ENCODE measurements around the gene KNSTRN.

GRCh38 chr15:40366457-40367370 is 15.8 kb upstream of the KNSTRN start:
- no peak for TF ChIP-seq POLR2A (IDR thresholded peaks at IDR 0.05)
- TF ChIP-seq, protein P1, sequence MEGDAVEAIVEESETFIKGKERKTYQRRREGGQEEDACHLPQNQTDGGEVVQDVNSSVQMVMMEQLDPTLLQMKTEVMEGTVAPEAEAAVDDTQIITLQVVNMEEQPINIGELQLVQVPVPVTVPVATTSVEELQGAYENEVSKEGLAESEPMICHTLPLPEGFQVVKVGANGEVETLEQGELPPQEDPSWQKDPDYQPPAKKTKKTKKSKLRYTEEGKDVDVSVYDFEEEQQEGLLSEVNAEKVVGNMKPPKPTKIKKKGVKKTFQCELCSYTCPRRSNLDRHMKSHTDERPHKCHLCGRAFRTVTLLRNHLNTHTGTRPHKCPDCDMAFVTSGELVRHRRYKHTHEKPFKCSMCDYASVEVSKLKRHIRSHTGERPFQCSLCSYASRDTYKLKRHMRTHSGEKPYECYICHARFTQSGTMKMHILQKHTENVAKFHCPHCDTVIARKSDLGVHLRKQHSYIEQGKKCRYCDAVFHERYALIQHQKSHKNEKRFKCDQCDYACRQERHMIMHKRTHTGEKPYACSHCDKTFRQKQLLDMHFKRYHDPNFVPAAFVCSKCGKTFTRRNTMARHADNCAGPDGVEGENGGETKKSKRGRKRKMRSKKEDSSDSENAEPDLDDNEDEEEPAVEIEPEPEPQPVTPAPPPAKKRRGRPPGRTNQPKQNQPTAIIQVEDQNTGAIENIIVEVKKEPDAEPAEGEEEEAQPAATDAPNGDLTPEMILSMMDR (IDR thresholded peaks at IDR 0.05) = no peak
- TF ChIP-seq EP300 (IDR thresholded peaks at IDR 0.05) = no peak

Data from stomach (tissue), 4 donors.